RWPE1 (cell line): Measurements from ENCODE around the gene BMP2K.
A peak's percentile ranks its signal among the peaks of the same experiment; 100 is the strongest.

Experiments used
- CTCF ChIA-PET: fragments of 350-600 bp; sonication (Branson Sonifier 250); formaldehyde crosslinking; extraction: SDS; loops from one replicate; lab custom pipeline; 2021; lab: Yijun Ruan, JAX
- POLR2A ChIA-PET: fragments of 400-600 bp; formaldehyde crosslinking; extraction: SDS; loops from one replicate; lab custom pipeline; 2020; ENCODE audit warnings: antibody characterized with exemption; ENCODE audit not compliant: low non-redundant PET; lab: Yijun Ruan, JAX
- DNase-seq: peaks from one replicate; pipeline ENCODE4 v3.0.0; 2012; ENCODE audit warnings: low spot score
- H3K27ac ChIP-seq: fragments of 450-650 bp; 2 replicates; pipeline ENCODE4 v1.5.1; 2017
- TF ChIP-seq, protein P1 (sequence below): fragments of 450-650 bp; conservative IDR thresholded peaks from 2 replicates; pipeline ENCODE4 v1.5.1; 2017; ENCODE audit warnings: low read depth, mild to moderate bottlenecking

Gene BMP2K

GRCh38 chr4:78776079-78776728, at the start of gene BMP2K:
TSS of gene BMP2K (plus strand) at chr4:78776350. CDS start at chr4:78776544, 194 bp downstream.
- ChIA-PET POLR2A (interaction anchor here (1.0 kb wide), 1 partner anchor 130 kb away, joined by 3 read pairs; no protein-coding TSS in a partner anchor), CTCF (no interaction called here)
- peak; percentile 82 for DNase-seq
- TF ChIP-seq, protein P1, sequence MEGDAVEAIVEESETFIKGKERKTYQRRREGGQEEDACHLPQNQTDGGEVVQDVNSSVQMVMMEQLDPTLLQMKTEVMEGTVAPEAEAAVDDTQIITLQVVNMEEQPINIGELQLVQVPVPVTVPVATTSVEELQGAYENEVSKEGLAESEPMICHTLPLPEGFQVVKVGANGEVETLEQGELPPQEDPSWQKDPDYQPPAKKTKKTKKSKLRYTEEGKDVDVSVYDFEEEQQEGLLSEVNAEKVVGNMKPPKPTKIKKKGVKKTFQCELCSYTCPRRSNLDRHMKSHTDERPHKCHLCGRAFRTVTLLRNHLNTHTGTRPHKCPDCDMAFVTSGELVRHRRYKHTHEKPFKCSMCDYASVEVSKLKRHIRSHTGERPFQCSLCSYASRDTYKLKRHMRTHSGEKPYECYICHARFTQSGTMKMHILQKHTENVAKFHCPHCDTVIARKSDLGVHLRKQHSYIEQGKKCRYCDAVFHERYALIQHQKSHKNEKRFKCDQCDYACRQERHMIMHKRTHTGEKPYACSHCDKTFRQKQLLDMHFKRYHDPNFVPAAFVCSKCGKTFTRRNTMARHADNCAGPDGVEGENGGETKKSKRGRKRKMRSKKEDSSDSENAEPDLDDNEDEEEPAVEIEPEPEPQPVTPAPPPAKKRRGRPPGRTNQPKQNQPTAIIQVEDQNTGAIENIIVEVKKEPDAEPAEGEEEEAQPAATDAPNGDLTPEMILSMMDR = no peak
- peak within 1 kb of the TSS; percentile 91 for H3K27ac ChIP-seq

- TF ChIP-seq, protein P1 = no peak
- ChIA-PET POLR2A (no interaction called here), CTCF (interaction anchor here (0.6 to 0.7 kb wide), 2 partner anchors 14 to 18 kb away, joined by 3 read pairs; no protein-coding TSS in a partner anchor)
- H3K27ac ChIP-seq = no peak overlapping the region
- no peak for DNase-seq
These were observed 49.6 kb upstream of the BMP2K start for GRCh38 chr4:78726546-78726945.

GRCh38 chr4:78732332-78733104, 43.6 kb upstream of the BMP2K start:
- POLR2A ChIA-PET = no interaction called here
- DNase-seq = no peak
- CTCF ChIA-PET = interaction anchor here (0.7 kb wide), 1 partner anchor 12 kb away, joined by 6 read pairs; no protein-coding TSS in a partner anchor

GRCh38 chr4:78734441-78735162, 41.5 kb upstream of the BMP2K start:
- CTCF ChIA-PET = no interaction called here
- POLR2A ChIA-PET = no interaction called here
- no peak for DNase-seq
- TF ChIP-seq, protein P1 = no peak
- H3K27ac ChIP-seq = no peak overlapping the region

More at GRCh38 chr4:78732332-78733104, 43.6 kb upstream of the BMP2K start:
- TF ChIP-seq, protein P1 = no peak
- H3K27ac ChIP-seq = no peak overlapping the region

- CTCF ChIA-PET = interaction anchor here (0.6 to 0.7 kb wide), 2 partner anchors 30 to 117 kb away, joined by 3 read pairs; no protein-coding TSS in a partner anchor
- H3K27ac ChIP-seq = no peak overlapping the region
- no peak for DNase-seq
These were observed 40.5 kb upstream of the BMP2K start for GRCh38 chr4:78735697-78736096.

More at GRCh38 chr4:78735697-78736096, 40.5 kb upstream of the BMP2K start:
- TF ChIP-seq, protein P1 = no peak
- POLR2A ChIA-PET = no interaction called here
